Sigmoid colon (tissue), 7 donors: ENCODE measurements around the gene SIPA1L3. TPM values are rescaled to one million over a fixed set of nuclear protein-coding genes. Genes with fewer than 3 reads are reported as not detected.

Experiments
- DNase-seq: peaks from one replicate; pipeline ENCODE4 v3.0.0-alpha.2; 2019
- H3K27ac ChIP-seq, 4 donors: fragments of 200-600 bp; sonication (generic); one replicate each; pipeline ENCODE4 v1.5.1; 2016 to 2019; ENCODE audit warnings: mild to moderate bottlenecking in 1 of 4
- H3K27me3 ChIP-seq, 3 donors: fragments of 200-600 bp; sonication (generic); one replicate each; pipeline ENCODE4 v1.5.1; 2019; ENCODE audit warnings: mild to moderate bottlenecking in 1 of 3
- H3K36me3 ChIP-seq, 4 donors: fragments of 200-600 bp; sonication (generic); one replicate each; pipeline ENCODE4 v1.5.1; 2016 to 2019
- H3K4me1 ChIP-seq, 4 donors: fragments of 200-600 bp; sonication (generic); one replicate each; pipeline ENCODE4 v1.5.1; 2017 to 2019
- H3K4me3 ChIP-seq, 4 donors: fragments of 200-600 bp; sonication (generic); one replicate each; pipeline ENCODE4 v1.5.1; 2017 to 2019; ENCODE audit warnings: mild to moderate bottlenecking in 2 of 4, moderate library complexity in 1 of 4
- H3K9me3 ChIP-seq, 4 donors: fragments of 200-600 bp in 3 of 4; sonication (generic) in 3 of 4; one replicate each; pipeline versions ENCODE4 v1.5.1 to v1.6.1; 2013 to 2019
- EP300 ChIP-seq, 4 donors: sonication (generic); formaldehyde crosslinking; IDR thresholded peaks; one replicate each; pipeline ENCODE4 v1.6.1; 2017; ENCODE audit warnings: antibody characterized with exemption in 4 of 4
- POLR2A ChIP-seq, 2 donors: fragments of 450-650 bp; IDR thresholded peaks; one replicate each; pipeline ENCODE4 v1.6.1; 2016; ENCODE audit warnings: antibody characterized with exemption in 2 of 2, mild to moderate bottlenecking in 2 of 2, moderate library complexity in 2 of 2
- POLR2AphosphoS5 ChIP-seq, 4 donors: sonication (generic); formaldehyde crosslinking; IDR thresholded peaks; one replicate each; pipeline ENCODE4 v1.6.1; 2017; ENCODE audit warnings: antibody characterized with exemption in 4 of 4
- WGBS, 2 donors: extraction: QIAGEN DNeasy Blood & Tissue Kit; methylation state at CpG; one replicate each; pipeline ENCODE4 v1.1.7; 2013; 5-methylcytosine and 5-hydroxymethylcytosine counted together
- intact Hi-C: fragments of 100-400 bp; cut with DNase I; formaldehyde crosslinking; loops from one replicate; pipeline ENCODE4 v1.15.1; 2023
- polyA plus RNA-seq, 3 donors: library from polyadenylated mRNA; stranded (reverse); fragments of 200-250 nt; gene quantifications; one replicate each; pipeline ENCODE4 v1.2.3, GENCODE V29; 2013
- total RNA-seq, 4 donors: library from RNA; depleted of rRNA; stranded (reverse); fragments of >200 nt; gene quantifications; one replicate each; pipeline ENCODE4 v1.1.0, GENCODE V29; 2016
- TF ChIP-seq, protein P1 (sequence below), 4 experiments: fragments of 450-650 bp in 3 of 4; fragments of 200-600 bp in 1 of 4; IDR thresholded peaks; one replicate each; pipeline ENCODE4 v1.5.1; 2016 to 2019; ENCODE audit warnings: antibody characterized with exemption in 4 of 4, mild to moderate bottlenecking in 3 of 4, moderate library complexity in 2 of 4
- donor health status: healthy with polysubstance abuse.
- donor health status: Bipolar disorder and iron deficiency.
- donor health status: healthy.

Gene SIPA1L3
- total and polyA plus RNA-seq, 7 donors: 7.7 to 47.9 (median 9.9) TPM

DNA sequence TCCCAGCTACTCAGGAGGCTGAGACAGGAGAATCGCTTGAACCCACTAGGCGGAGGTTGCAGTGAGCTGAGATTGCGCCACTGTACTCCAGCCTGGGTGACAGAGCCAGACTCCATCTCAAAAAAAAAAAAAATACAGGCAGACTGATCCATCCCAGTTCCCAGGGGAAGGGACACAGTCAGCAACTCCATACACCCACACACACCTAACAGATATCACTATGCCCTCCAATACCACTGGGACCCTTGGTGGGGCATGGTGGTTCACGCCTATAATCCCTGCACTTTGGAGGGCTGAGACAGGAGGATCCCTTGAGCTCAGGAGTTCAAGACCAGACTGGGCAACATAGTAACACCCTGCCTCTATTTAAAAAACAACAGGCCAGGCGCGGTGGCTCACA lies 314.4 kb downstream of the SIPA1L3 start:
- Histone ChIP-seq H3K4me1 (peaks cover 0 to 10% (median 9%) of the 10 kb centered on the region in 4 donors), H3K27me3 (peaks cover 12 to 84% (median 59%) of the 10 kb centered on the region in 3 donors), H3K27ac (no peak overlapping the region), H3K9me3 (no peaks in the 10 kb centered on the region), H3K36me3 (no peaks in the 10 kb centered on the region), H3K4me3 (no peak overlapping the region)
- 89 to 96% methylated on average over 6 of the region's 6 CpGs for WGBS, 2 donors
- intact Hi-C loops: loop anchor here (10.0 kb wide), 1 partner anchor 317 kb away; the partner anchor contains the start of genes SIPA1L3 and WDR87
- TF ChIP-seq, protein P1, sequence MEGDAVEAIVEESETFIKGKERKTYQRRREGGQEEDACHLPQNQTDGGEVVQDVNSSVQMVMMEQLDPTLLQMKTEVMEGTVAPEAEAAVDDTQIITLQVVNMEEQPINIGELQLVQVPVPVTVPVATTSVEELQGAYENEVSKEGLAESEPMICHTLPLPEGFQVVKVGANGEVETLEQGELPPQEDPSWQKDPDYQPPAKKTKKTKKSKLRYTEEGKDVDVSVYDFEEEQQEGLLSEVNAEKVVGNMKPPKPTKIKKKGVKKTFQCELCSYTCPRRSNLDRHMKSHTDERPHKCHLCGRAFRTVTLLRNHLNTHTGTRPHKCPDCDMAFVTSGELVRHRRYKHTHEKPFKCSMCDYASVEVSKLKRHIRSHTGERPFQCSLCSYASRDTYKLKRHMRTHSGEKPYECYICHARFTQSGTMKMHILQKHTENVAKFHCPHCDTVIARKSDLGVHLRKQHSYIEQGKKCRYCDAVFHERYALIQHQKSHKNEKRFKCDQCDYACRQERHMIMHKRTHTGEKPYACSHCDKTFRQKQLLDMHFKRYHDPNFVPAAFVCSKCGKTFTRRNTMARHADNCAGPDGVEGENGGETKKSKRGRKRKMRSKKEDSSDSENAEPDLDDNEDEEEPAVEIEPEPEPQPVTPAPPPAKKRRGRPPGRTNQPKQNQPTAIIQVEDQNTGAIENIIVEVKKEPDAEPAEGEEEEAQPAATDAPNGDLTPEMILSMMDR (IDR thresholded peaks at IDR 0.05): no peak
- TF ChIP-seq EP300 (IDR thresholded peaks at IDR 0.05) (no peak), POLR2AphosphoS5 (IDR thresholded peaks at IDR 0.05) (no peak), POLR2A (IDR thresholded peaks at IDR 0.05) (no peak)
- no peak for DNase-seq

DNA sequence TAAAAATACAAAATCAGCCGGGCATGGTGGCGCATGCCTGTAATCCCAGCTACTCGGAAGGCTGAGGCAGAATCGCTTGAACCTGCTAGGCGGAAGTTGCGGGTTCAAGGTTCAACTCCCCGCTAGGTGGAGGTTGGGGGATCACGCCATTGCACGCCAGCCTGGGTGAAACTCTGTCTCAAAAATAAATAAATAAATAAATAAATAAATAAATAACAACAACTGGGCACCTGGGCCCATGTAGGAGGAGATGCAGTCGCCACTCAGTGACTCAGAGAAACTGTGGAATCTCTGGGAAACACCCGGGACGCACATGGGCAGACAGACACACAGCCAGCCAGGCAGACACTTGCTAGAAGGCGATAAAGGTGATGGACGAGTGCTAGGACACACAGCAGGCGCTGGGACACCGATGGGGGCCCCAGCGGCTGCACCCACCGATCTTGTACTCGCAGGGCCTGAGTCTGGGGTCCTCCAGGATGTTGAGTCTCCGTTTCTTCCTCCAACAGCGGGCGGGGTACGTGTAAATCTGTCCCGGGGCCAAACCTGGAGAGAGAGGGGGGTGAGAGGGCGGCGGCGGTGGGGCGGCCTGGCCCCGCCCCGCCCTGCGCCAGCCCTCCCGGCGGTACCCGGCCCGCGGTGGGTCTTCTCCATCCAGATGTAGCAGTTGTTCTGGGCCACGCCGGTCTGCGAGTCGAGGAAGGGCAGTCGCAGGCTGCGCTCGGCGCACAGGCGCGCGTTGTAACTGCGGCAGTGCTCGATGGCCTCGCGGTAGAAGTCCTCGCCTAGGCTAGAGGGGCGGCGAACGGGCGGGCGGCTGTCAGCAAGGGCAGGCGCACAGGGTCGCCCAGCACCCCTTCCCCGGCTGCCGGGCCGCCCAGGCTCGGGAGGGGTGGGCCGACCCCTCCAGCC lies 315.2 kb downstream of the SIPA1L3 start:
- H3K4me1 ChIP-seq: peaks cover 0 to 10% (median 9%) of the 10 kb centered on the region in 4 donors
- H3K27me3 ChIP-seq: peaks cover 16 to 87% (median 59%) of the 10 kb centered on the region in 3 donors
- WGBS, 2 donors: 30 to 46% methylated on average over 64 of the region's 64 CpGs
- TF ChIP-seq, protein P1 (IDR thresholded peaks at IDR 0.05): no peak
- no peak for TF ChIP-seq EP300 (IDR thresholded peaks at IDR 0.05)
- TF ChIP-seq POLR2AphosphoS5 (IDR thresholded peaks at IDR 0.05): no peak
- no peak for TF ChIP-seq POLR2A (IDR thresholded peaks at IDR 0.05)
- no peak for DNase-seq
- H3K4me3 ChIP-seq: no peak overlapping the region
- no peak overlapping the region for H3K27ac ChIP-seq
- H3K9me3 ChIP-seq: no peaks in the 10 kb centered on the region
- intact Hi-C loops: loop anchor here (10.0 kb wide), 1 partner anchor 317 kb away; the partner anchor contains the start of genes SIPA1L3 and WDR87
- no peaks in the 10 kb centered on the region for H3K36me3 ChIP-seq

DNA sequence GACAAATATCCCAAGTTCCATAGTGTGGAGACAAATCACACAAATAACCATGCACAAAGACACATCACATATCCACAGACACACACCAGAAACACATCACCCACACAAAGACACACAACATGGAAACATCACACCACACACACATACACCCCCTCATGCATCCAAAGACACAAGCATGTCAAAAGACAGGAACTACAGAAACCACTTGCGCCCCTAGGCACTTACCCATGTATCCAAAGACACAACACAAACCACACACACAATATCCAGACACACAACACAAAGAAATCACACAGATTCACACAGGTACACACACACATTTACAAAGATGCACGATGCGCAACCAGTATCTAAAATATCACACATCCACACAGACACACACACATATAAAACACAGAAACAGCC lies 316.1 kb downstream of the SIPA1L3 start:
- H3K27me3 ChIP-seq: peaks cover 24 to 87% (median 60%) of the 10 kb centered on the region in 3 donors
- H3K36me3 ChIP-seq: no peaks in the 10 kb centered on the region
- 81 to 94% methylated on average over 3 of the region's 3 CpGs for WGBS, 2 donors
- intact Hi-C loops: loop anchor here (10.0 kb wide), 1 partner anchor 318 kb away; the partner anchor contains the start of genes SIPA1L3 and WDR87
- H3K27ac ChIP-seq: no peak overlapping the region
- TF ChIP-seq POLR2AphosphoS5 (IDR thresholded peaks at IDR 0.05) (no peak), EP300 (IDR thresholded peaks at IDR 0.05) (no peak), POLR2A (IDR thresholded peaks at IDR 0.05) (no peak)
- TF ChIP-seq, protein P1 (IDR thresholded peaks at IDR 0.05): no peak
- peaks cover 0 to 12% (median 11%) of the 10 kb centered on the region in 4 donors for H3K4me1 ChIP-seq
- no peak for DNase-seq
- no peaks in the 10 kb centered on the region for H3K9me3 ChIP-seq
- no peak overlapping the region for H3K4me3 ChIP-seq

DNA sequence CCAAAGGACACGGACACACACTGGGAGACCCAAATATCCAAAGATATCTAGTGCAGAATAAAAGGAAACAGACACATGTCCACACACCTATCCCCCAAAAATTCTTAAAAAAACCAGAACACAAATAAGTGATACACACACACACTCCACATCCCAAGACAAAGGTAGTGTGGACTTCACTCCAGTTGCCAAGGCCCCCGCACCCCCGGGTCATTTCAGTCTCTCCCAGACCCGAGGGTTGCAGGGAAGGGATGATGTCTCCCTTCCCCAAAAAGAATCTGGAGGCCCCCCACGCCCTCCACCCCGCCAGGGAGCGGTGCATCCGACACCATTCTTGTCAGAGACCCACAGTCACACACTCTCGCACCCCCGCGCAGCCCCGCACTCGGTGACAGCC lies 316.6 kb downstream of the SIPA1L3 start:
- H3K4me1 ChIP-seq: peaks cover 0 to 17% (median 16%) of the 10 kb centered on the region in 4 donors
- TF ChIP-seq EP300 (IDR thresholded peaks at IDR 0.05): no peak
- TF ChIP-seq POLR2A (IDR thresholded peaks at IDR 0.05): no peak
- TF ChIP-seq, protein P1 (IDR thresholded peaks at IDR 0.05): no peak
- TF ChIP-seq POLR2AphosphoS5 (IDR thresholded peaks at IDR 0.05): no peak
- 6 to 11% methylated on average over 13 of the region's 13 CpGs for WGBS, 2 donors
- no peak overlapping the region for H3K27ac ChIP-seq
- intact Hi-C loops: loop anchor here (10.0 kb wide), 1 partner anchor 319 kb away; the partner anchor contains the start of genes SIPA1L3 and WDR87
- no peaks in the 10 kb centered on the region for H3K36me3 ChIP-seq
- H3K27me3 ChIP-seq: peaks cover 29 to 90% (median 64%) of the 10 kb centered on the region in 3 donors
- no peak for DNase-seq
- peak overlapping the region in 3 of 4 donors; percentile 18 to 45 (median 40) for H3K4me3 ChIP-seq
- no peaks in the 10 kb centered on the region for H3K9me3 ChIP-seq
